ENCODE measurements around the gene ZNF35.
"Not testable (repeated sequence)": the region's sequence is repeated elsewhere in the genome, so short reads cannot be mapped to it uniquely, and the experiment has no call there.

The ZNF35 gene

GRCh38 chr3:44661189-44661588 is 12.7 kb downstream of the ZNF35 start:
- no peaks in the 10 kb centered on the region for H3K27me3 ChIP-seq (ENCODE audit: insufficient read depth, low read length)
- H3K4me3 ChIP-seq (ENCODE audit: low read length), result no peak overlapping the region
- peaks cover 61% of the 10 kb centered on the region for H3K36me3 ChIP-seq (ENCODE audit: insufficient read depth, low read length)
- peaks cover 31% of the 10 kb centered on the region for H3K9me3 ChIP-seq (ENCODE audit: low read length)
- H2AFZ ChIP-seq (ENCODE audit: low read depth, low read length), result no peak overlapping the region
- H3K4me1 ChIP-seq (ENCODE audit: insufficient read depth, low read length), result no peaks in the 10 kb centered on the region

GRCh38 chr3:44665173-44665572 is 16.6 kb downstream of the ZNF35 start:
- Histone ChIP-seq H3K27me3 (ENCODE audit: insufficient read depth, low read length) (no peaks in the 10 kb centered on the region), H3K36me3 (ENCODE audit: insufficient read depth, low read length) (peaks cover 21% of the 10 kb centered on the region), H3K9me3 (ENCODE audit: low read length) (peaks cover 3% of the 10 kb centered on the region), H3K4me3 (ENCODE audit: low read length) (no peak overlapping the region), H3K4me1 (ENCODE audit: insufficient read depth, low read length) (no peaks in the 10 kb centered on the region), H2AFZ (ENCODE audit: low read depth, low read length) (no peak overlapping the region)

GRCh38 chr3:44666346-44666745 is 17.8 kb downstream of the ZNF35 start:
- Histone ChIP-seq H3K27me3 (ENCODE audit: insufficient read depth, low read length) (no peaks in the 10 kb centered on the region), H3K36me3 (ENCODE audit: insufficient read depth, low read length) (peaks cover 9% of the 10 kb centered on the region), H3K4me3 (ENCODE audit: low read length) (no peak overlapping the region), H3K9me3 (ENCODE audit: low read length) (peaks cover under 1% of the 10 kb centered on the region), H2AFZ (ENCODE audit: low read depth, low read length) (no peak overlapping the region), H3K4me1 (ENCODE audit: insufficient read depth, low read length) (no peaks in the 10 kb centered on the region)

- Histone ChIP-seq H2AFZ (ENCODE audit: low read depth, low read length) (no peak overlapping the region), H3K4me3 (ENCODE audit: low read length) (no peak overlapping the region), H3K9me3 (ENCODE audit: low read length) (peaks cover 6% of the 10 kb centered on the region), H3K4me1 (ENCODE audit: insufficient read depth, low read length) (no peaks in the 10 kb centered on the region), H3K36me3 (ENCODE audit: insufficient read depth, low read length) (peaks cover 6% of the 10 kb centered on the region), H3K27me3 (ENCODE audit: insufficient read depth, low read length) (no peaks in the 10 kb centered on the region)
Observed at GRCh38 chr3:44669760-44670159, 21.2 kb downstream of the ZNF35 start.

GRCh38 chr3:44673466-44673865 is 24.9 kb downstream of the ZNF35 start:
- not testable (repeated sequence) for H3K27me3 ChIP-seq (ENCODE audit: insufficient read depth, low read length); H3K9me3 ChIP-seq (ENCODE audit: low read length); H2AFZ ChIP-seq (ENCODE audit: low read depth, low read length); H3K4me3 ChIP-seq (ENCODE audit: low read length); H3K36me3 ChIP-seq (ENCODE audit: insufficient read depth, low read length); H3K4me1 ChIP-seq (ENCODE audit: insufficient read depth, low read length)

GRCh38 chr3:44674211-44674610 is 25.7 kb downstream of the ZNF35 start:
- Histone ChIP-seq H3K27me3 (ENCODE audit: insufficient read depth, low read length) (no peaks in the 10 kb centered on the region), H3K4me1 (ENCODE audit: insufficient read depth, low read length) (no peaks in the 10 kb centered on the region), H3K36me3 (ENCODE audit: insufficient read depth, low read length) (peaks cover 6% of the 10 kb centered on the region), H3K9me3 (ENCODE audit: low read length) (peaks cover 6% of the 10 kb centered on the region), H2AFZ (ENCODE audit: low read depth, low read length) (no peak overlapping the region), H3K4me3 (ENCODE audit: low read length) (no peak overlapping the region)

GRCh38 chr3:44678480-44679116 is 30.1 kb downstream of the ZNF35 start:
- H2AFZ ChIP-seq (ENCODE audit: low read depth, low read length), result no peak overlapping the region
- H3K4me3 ChIP-seq (ENCODE audit: low read length), result no peak overlapping the region
- H3K27me3 ChIP-seq (ENCODE audit: insufficient read depth, low read length), result no peaks in the 10 kb centered on the region
- H3K4me1 ChIP-seq (ENCODE audit: insufficient read depth, low read length), result no peaks in the 10 kb centered on the region
- H3K9me3 ChIP-seq (ENCODE audit: low read length), result peaks cover 24% of the 10 kb centered on the region
- H3K36me3 ChIP-seq (ENCODE audit: insufficient read depth, low read length), result peaks cover 12% of the 10 kb centered on the region

GRCh38 chr3:44680921-44681455 is 32.5 kb downstream of the ZNF35 start:
- no peaks in the 10 kb centered on the region for H3K27me3 ChIP-seq (ENCODE audit: insufficient read depth, low read length)
- H3K9me3 ChIP-seq (ENCODE audit: low read length), result peaks cover 28% of the 10 kb centered on the region
- H2AFZ ChIP-seq (ENCODE audit: low read depth, low read length), result no peak overlapping the region
- H3K36me3 ChIP-seq (ENCODE audit: insufficient read depth, low read length), result peaks cover 20% of the 10 kb centered on the region
- H3K4me1 ChIP-seq (ENCODE audit: insufficient read depth, low read length), result peaks cover 3% of the 10 kb centered on the region
- H3K4me3 ChIP-seq (ENCODE audit: low read length), result no peak overlapping the region

GRCh38 chr3:44682182-44682896 is 33.8 kb downstream of the ZNF35 start:
- Histone ChIP-seq H2AFZ (ENCODE audit: low read depth, low read length) (no peak overlapping the region), H3K4me3 (ENCODE audit: low read length) (no peak overlapping the region), H3K4me1 (ENCODE audit: insufficient read depth, low read length) (peaks cover 3% of the 10 kb centered on the region), H3K36me3 (ENCODE audit: insufficient read depth, low read length) (peaks cover 20% of the 10 kb centered on the region), H3K27me3 (ENCODE audit: insufficient read depth, low read length) (no peaks in the 10 kb centered on the region), H3K9me3 (ENCODE audit: low read length) (peaks cover 28% of the 10 kb centered on the region)

- H2AFZ ChIP-seq (ENCODE audit: low read depth, low read length), result peak overlapping the region; percentile 97
- peaks cover 25% of the 10 kb centered on the region for H3K9me3 ChIP-seq (ENCODE audit: low read length)
- peaks cover 20% of the 10 kb centered on the region for H3K36me3 ChIP-seq (ENCODE audit: insufficient read depth, low read length)
- no peaks in the 10 kb centered on the region for H3K27me3 ChIP-seq (ENCODE audit: insufficient read depth, low read length)
- peaks cover 3% of the 10 kb centered on the region for H3K4me1 ChIP-seq (ENCODE audit: insufficient read depth, low read length)
- peak overlapping the region; percentile 72 for H3K4me3 ChIP-seq (ENCODE audit: low read length)
Observed at GRCh38 chr3:44685128-44685800, 36.7 kb downstream of the ZNF35 start.

- peaks cover 12% of the 10 kb centered on the region for H3K9me3 ChIP-seq (ENCODE audit: low read length)
- H3K27me3 ChIP-seq (ENCODE audit: insufficient read depth, low read length), result no peaks in the 10 kb centered on the region
- peaks cover 11% of the 10 kb centered on the region for H3K36me3 ChIP-seq (ENCODE audit: insufficient read depth, low read length)
- peaks cover 3% of the 10 kb centered on the region for H3K4me1 ChIP-seq (ENCODE audit: insufficient read depth, low read length)
- no peak overlapping the region for H2AFZ ChIP-seq (ENCODE audit: low read depth, low read length)
- H3K4me3 ChIP-seq (ENCODE audit: low read length), result no peak overlapping the region
Observed at GRCh38 chr3:44687898-44688297, 39.4 kb downstream of the ZNF35 start.

All from neuron (in vitro differentiated cells).